Lung (tissue), 12 donors: ENCODE results near the gene POLR3G. TPM values are rescaled to one million over a fixed set of nuclear protein-coding genes. Genes with fewer than 3 reads are reported as not detected.

Experiments used
- ATAC-seq: fragments of 200-7000 bp; cut with Tn5 transposase; one replicate; pipeline ENCODE4 v1.9.1; 2020; ENCODE audit warnings: moderate number of reproducible peaks; ENCODE audit not compliant: insufficient read depth, low FRiP score
- DNase-seq, 3 donors: peaks; one replicate each; pipeline ENCODE4 v3.0.0-alpha.2; 2013 to 2017
- H3K27ac ChIP-seq, 2 donors: one replicate each; pipeline ENCODE4 v1.5.1; 2013; ENCODE audit warnings: mild to moderate bottlenecking in 2 of 2, moderate library complexity in 2 of 2, control low read depth in 1 of 2, inconsistent platforms in 1 of 2, low read depth in 1 of 2, low read length in 1 of 2
- H3K27me3 ChIP-seq, 3 donors: one replicate each; pipeline ENCODE4 v1.5.1; 2013; ENCODE audit warnings: low read length in 2 of 3; ENCODE audit not compliant: control insufficient read depth in 3 of 3, insufficient read depth in 3 of 3
- H3K36me3 ChIP-seq, 4 donors: one replicate each; pipeline ENCODE4 v1.5.1; 2013; ENCODE audit warnings: low read length in 4 of 4, mild to moderate bottlenecking in 1 of 4, moderate library complexity in 1 of 4; ENCODE audit not compliant: control insufficient read depth in 4 of 4, insufficient read depth in 4 of 4
- H3K4me1 ChIP-seq, 5 donors: one replicate each; pipeline ENCODE4 v1.5.1; 2013; ENCODE audit warnings: low read length in 5 of 5, mild to moderate bottlenecking in 2 of 5, moderate library complexity in 1 of 5; ENCODE audit not compliant: control insufficient read depth in 5 of 5, insufficient read depth in 5 of 5
- H3K4me3 ChIP-seq: one replicate; pipeline ENCODE4 v1.5.1; 2013; ENCODE audit warnings: mild to moderate bottlenecking, control low read depth, moderate library complexity
- H3K9ac ChIP-seq, 2 donors: one replicate each; pipeline ENCODE4 v1.5.1; 2013; ENCODE audit warnings: low read length in 2 of 2, control low read depth in 1 of 2; ENCODE audit not compliant: insufficient read depth in 1 of 2
- H3K9me3 ChIP-seq, 4 donors: one replicate each; pipeline ENCODE4 v1.5.1; 2013; ENCODE audit warnings: low read length in 3 of 4, mild to moderate bottlenecking in 1 of 4, moderate library complexity in 1 of 4; ENCODE audit not compliant: control insufficient read depth in 4 of 4, insufficient read depth in 3 of 4
- CTCF ChIP-seq: IDR thresholded peaks from 2 replicates; pipeline ENCODE4 v1.5.1; 2012; ENCODE audit warnings: mild to moderate bottlenecking; ENCODE audit errors: control extremely low read depth, extremely low read depth
- WGBS, 2 donors: extraction: QIAGEN DNeasy Blood & Tissue Kit; methylation state at CpG; one replicate each; pipeline ENCODE4 v1.1.7; 2013; 5-methylcytosine and 5-hydroxymethylcytosine counted together
- polyA plus RNA-seq, 2 donors: library from polyadenylated mRNA; stranded (reverse); fragments of 200-250 nt; gene quantifications; one replicate each; pipeline ENCODE4 v1.2.1, GENCODE V29; 2013
- total RNA-seq, 2 donors: library from RNA; depleted of rRNA in 1 of 2; stranded (reverse); fragments of >200 nt in 1 of 2; gene quantifications; one replicate each; pipeline ENCODE4 v1.2.1, GENCODE V29; 2014 to 2021
- donor health status: control.
- donor health status: control.
- donor health status: Bipolar disorder and iron deficiency.
- donor health status: healthy.
- donor health status: DM: yes; HTN: yes; CAD: no.

The POLR3G gene
- total and polyA plus RNA-seq, 4 donors: 1.1 to 1.3 (median 1.3) TPM

DNA sequence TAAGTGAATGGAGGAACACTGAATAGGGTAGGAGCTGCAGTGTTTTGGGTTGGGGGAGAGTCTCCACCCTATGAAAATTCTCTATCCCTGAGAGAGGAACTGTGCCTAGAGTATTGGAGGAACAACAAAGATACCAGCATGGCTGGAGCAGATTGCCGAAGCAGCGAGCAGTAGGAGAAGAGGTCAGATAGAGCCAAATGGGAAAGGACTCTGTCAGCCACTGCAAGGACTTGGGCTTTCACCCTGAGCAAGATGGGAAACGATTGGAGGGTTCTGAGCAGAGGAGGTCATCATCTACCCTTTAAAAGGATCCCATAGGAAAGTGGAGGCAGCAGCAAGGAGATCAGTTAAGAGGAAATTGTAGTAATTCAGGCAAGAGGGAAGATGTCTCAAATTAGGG is 59.1 kb downstream of the POLR3G start:
- DNase-seq (no peak), ATAC-seq (no peak)
- H3K27ac ChIP-seq: no peak overlapping the region
- peaks cover 0 to 9% (median 3%) of the 10 kb centered on the region in 3 donors for H3K27me3 ChIP-seq
- no peak overlapping the region for H3K9ac ChIP-seq
- peaks cover 0 to 13% (median 0%) of the 10 kb centered on the region in 5 donors for H3K4me1 ChIP-seq
- H3K4me3 ChIP-seq: no peak overlapping the region
- 80 to 88% methylated on average over 3 of the region's 3 CpGs for WGBS, 2 donors
- no peaks in the 10 kb centered on the region for H3K36me3 ChIP-seq
- H3K9me3 ChIP-seq: no peaks in the 10 kb centered on the region
- TF ChIP-seq CTCF: no peak

DNA sequence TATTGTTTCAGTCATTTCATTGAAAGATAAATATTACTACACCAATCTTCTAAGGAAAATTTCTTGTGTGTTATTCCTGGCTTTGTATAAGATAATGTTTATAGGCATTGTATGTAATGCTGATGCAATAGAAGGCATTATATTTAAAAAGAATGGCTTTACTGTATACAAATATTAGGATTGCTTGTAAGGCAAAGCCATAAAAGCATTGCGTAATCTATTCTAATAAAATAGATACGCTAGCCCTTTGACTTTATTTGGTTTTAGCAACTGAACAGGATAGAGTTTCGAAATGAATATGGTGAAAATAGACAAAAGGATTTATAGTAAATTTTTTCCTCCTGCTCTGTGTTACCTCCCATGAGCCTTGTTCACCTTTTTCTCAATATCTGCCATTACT is 60.3 kb downstream of the POLR3G start:
- Histone ChIP-seq H3K9ac (no peak overlapping the region), H3K27ac (no peak overlapping the region), H3K27me3 (peaks cover 0 to 9% (median 3%) of the 10 kb centered on the region in 3 donors), H3K4me1 (peaks cover 0 to 13% (median 0%) of the 10 kb centered on the region in 5 donors), H3K9me3 (no peaks in the 10 kb centered on the region), H3K4me3 (no peak overlapping the region), H3K36me3 (no peaks in the 10 kb centered on the region)
- ATAC-seq (no peak), DNase-seq (no peak)
- WGBS, 2 donors: 62 to 69% methylated on average over 3 of the region's 3 CpGs
- TF ChIP-seq CTCF: no peak

DNA sequence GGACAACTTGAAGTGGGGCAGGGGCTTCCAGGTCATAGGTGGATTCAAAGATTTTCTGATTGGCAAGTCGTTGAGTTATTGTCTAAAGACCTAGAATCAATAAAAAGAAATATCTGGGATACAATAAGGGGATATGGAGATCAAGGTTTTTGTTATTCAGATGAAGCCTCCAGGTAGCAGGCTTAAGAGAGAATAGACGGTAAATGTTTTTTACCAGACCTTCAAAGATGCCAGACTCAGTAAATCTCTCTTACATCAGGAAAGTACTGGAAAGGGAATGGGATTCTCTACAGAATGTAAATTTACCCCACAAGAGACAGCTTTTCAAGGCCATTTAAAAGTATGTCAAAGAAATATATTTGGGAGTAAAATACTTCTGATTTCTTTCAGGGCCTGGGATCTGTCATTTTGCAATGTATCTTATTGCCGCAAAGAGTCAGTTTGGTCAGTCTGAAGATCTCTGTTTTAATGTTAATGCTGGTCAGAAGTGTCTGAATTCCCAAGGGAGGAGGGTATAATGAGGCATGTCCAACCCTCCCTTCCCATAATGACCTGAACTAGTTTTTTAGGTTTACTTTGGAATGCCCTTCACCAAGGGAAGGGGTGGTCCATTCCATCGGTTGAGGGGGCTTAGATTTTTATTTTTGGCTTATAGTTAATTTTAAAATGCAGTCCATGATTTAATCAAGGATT is 68.3 kb downstream of the POLR3G start:
- ATAC-seq (no peak), DNase-seq (no peak)
- Histone ChIP-seq H3K4me3 (no peak overlapping the region), H3K27ac (no peak overlapping the region), H3K27me3 (peaks cover 0 to 5% (median 0%) of the 10 kb centered on the region in 3 donors), H3K4me1 (no peaks in the 10 kb centered on the region), H3K36me3 (no peaks in the 10 kb centered on the region), H3K9me3 (no peaks in the 10 kb centered on the region), H3K9ac (no peak overlapping the region)
- 58 to 85% methylated on average over 4 of the region's 4 CpGs for WGBS, 2 donors
- TF ChIP-seq CTCF: no peak

DNA sequence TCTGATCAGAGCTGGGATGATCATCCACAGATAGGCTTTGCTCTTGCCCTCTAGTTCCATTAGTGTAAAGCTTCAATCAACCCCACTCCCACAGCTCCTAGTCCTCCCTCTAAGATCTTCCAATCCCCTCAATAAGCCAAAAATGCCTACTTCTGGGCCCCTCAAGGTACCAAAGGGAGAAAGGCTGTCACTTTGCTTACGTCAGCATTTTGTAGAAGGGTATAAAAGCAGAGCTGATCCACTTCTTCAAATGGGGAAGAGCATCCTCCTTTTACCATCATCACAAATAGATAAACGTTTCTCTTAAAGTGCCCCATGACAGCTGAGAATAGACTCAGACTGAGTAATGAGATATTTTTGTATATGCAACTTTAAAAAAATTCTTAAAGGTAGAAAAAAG is 70.8 kb downstream of the POLR3G start:
- no peaks in the 10 kb centered on the region for H3K9me3 ChIP-seq
- H3K4me1 ChIP-seq: no peaks in the 10 kb centered on the region
- DNase-seq (no peak), ATAC-seq (no peak)
- peaks cover 0 to 5% (median 0%) of the 10 kb centered on the region in 3 donors for H3K27me3 ChIP-seq
- no peaks in the 10 kb centered on the region for H3K36me3 ChIP-seq
- H3K9ac ChIP-seq: no peak overlapping the region
- WGBS, 2 donors: 82 to 86% methylated on average over 2 of the region's 2 CpGs
- H3K27ac ChIP-seq: no peak overlapping the region
- no peak for TF ChIP-seq CTCF
- H3K4me3 ChIP-seq: no peak overlapping the region
